Measurements from ENCODE around the gene PEX5L.

PEX5L gene

GRCh38 chr3:179885950-179886349 is 150.8 kb downstream of the PEX5L start:
- DNase-seq, result no peak

GRCh38 chr3:179884136-179884535 is 152.6 kb downstream of the PEX5L start:
- DNase-seq, result no peak

- no peak for DNase-seq
Observed at GRCh38 chr3:179882292-179882691, 154.4 kb downstream of the PEX5L start.

- DNase-seq, result no peak
Observed at GRCh38 chr3:179881791-179882190, 154.9 kb downstream of the PEX5L start.

GRCh38 chr3:179880868-179881267 is 155.9 kb downstream of the PEX5L start:
- DNase-seq, result no peak

- no peak for DNase-seq
Observed at GRCh38 chr3:179876440-179876839, 160.3 kb downstream of the PEX5L start.

- DNase-seq, result no peak
Observed at GRCh38 chr3:179872842-179873241, 163.9 kb downstream of the PEX5L start.

- DNase-seq, result no peak
Observed at GRCh38 chr3:179871782-179872181, 165.0 kb downstream of the PEX5L start.

- no peak for DNase-seq
Observed at GRCh38 chr3:179868715-179869114, 168.0 kb downstream of the PEX5L start.

- no peak for DNase-seq
Observed at GRCh38 chr3:179867961-179868360, 168.8 kb downstream of the PEX5L start.

- DNase-seq, result no peak
Observed at GRCh38 chr3:179865861-179866505, 170.8 kb downstream of the PEX5L start.

GRCh38 chr3:179861953-179862352 is 174.8 kb downstream of the PEX5L start:
- DNase-seq, result no peak

- no peak for DNase-seq
Observed at GRCh38 chr3:179861292-179861691, 175.4 kb downstream of the PEX5L start.

GRCh38 chr3:179860275-179861107 is 176.2 kb downstream of the PEX5L start:
- DNase-seq, result no peak

- no peak for DNase-seq
Observed at GRCh38 chr3:179853176-179853575, 183.6 kb downstream of the PEX5L start.

- DNase-seq, result no peak
Observed at GRCh38 chr3:179852142-179852905, 184.4 kb downstream of the PEX5L start.

GRCh38 chr3:179848711-179849110 is 188.0 kb downstream of the PEX5L start:
- no peak for DNase-seq

GRCh38 chr3:179842061-179842460 is 194.7 kb downstream of the PEX5L start:
- DNase-seq, result no peak

GRCh38 chr3:179840985-179841384 is 195.8 kb downstream of the PEX5L start:
- DNase-seq, result no peak

- no peak for DNase-seq
Observed at GRCh38 chr3:179837374-179837773, 199.4 kb downstream of the PEX5L start.

GRCh38 chr3:179833294-179833693 is 203.4 kb downstream of the PEX5L start:
- DNase-seq, result no peak

- DNase-seq, result no peak
Observed at GRCh38 chr3:179832333-179832854, 204.3 kb downstream of the PEX5L start.

- DNase-seq, result no peak
Observed at GRCh38 chr3:179829401-179829800, 207.3 kb downstream of the PEX5L start.

Data from activated CD8-positive, alpha-beta memory T cell treated with anti-CD3 and anti-CD28 coated beads, Interleukin-2, amount 50 U/mL, for 48 hours (primary cell).